GM12878 (cell line): ENCODE data around the gene MAOA. TPM values are rescaled to one million over a fixed set of nuclear protein-coding genes. Genes with fewer than 3 reads are reported as not detected.

Experiments used
- ATAC-seq: fragments of 200-7000 bp; cut with Tn5 transposase; 3 replicates; pipeline ENCODE4 v1.9.1; 2020; ENCODE audit warnings: mild to moderate bottlenecking, moderate library complexity
- BruUV-seq: library from RNA; stranded (reverse); fragments of 400-500 nt; replicated peaks from 2 replicates; lab custom pipeline; 2021; lab: Mats Ljungman, UMichigan
- CTCF ChIA-PET: fragments of 300-600 bp; sonication (Branson Sonifier 250); formaldehyde crosslinking; extraction: SDS; loops from one replicate; lab custom pipeline; 2021; ENCODE audit warnings: inconsistent platforms; lab: Yijun Ruan, JAX
- POLR2A ChIA-PET: fragments of 350-600 bp; formaldehyde crosslinking; extraction: SDS; loops from one replicate; lab custom pipeline; 2021; ENCODE audit warnings: inconsistent platforms; lab: Charles Lee
- RAD21 ChIA-PET: fragments of 300-600 bp; sonication (Branson Sonifier 250); formaldehyde crosslinking; loops from one replicate; lab custom pipeline; 2023; ENCODE audit warnings: antibody characterized with exemption; ENCODE audit not compliant: unreplicated experiment; lab: Charles Lee
- SMC1A ChIA-PET: fragments of 300-600 bp; sonication (Branson Sonifier 250); formaldehyde crosslinking; loops from one replicate; lab custom pipeline; 2023; ENCODE audit not compliant: unreplicated experiment, uncharacterized antibody; lab: Charles Lee
- DNase-seq: peaks from one replicate; pipeline ENCODE4 v3.0.0-alpha.2; 2011; ENCODE audit warnings: low read depth, low spot score
- FAIRE-seq: peaks from 3 replicates; lab custom pipeline; 2011; peaks lifted over from hg19 to GRCh38; lab: Jason Lieb, UNC
- H2AFZ ChIP-seq: 2 replicates; pipeline ENCODE4 v1.6.0; 2011; ENCODE audit warnings: low read depth, low read length, control low read depth; ENCODE audit not compliant: control insufficient read depth
- H3K27ac ChIP-seq: 2 replicates; pipeline ENCODE4 v1.5.1; 2011; ENCODE audit warnings: control low read depth; ENCODE audit not compliant: control insufficient read depth, insufficient read depth
- H3K27me3 ChIP-seq, 2 experiments: replicated peaks in 1 of 2; 2 replicates each; pipeline versions ENCODE4 v1.6.0 to v1.6.1; 2011; ENCODE audit warnings: low read length in 1 of 2; ENCODE audit not compliant: control insufficient read depth in 2 of 2, insufficient read depth in 2 of 2
- H3K36me3 ChIP-seq, 2 experiments: 2 replicates each; pipeline ENCODE4 v1.5.1; 2011; ENCODE audit warnings: low read length in 1 of 2; ENCODE audit not compliant: control insufficient read depth in 2 of 2, insufficient read depth in 2 of 2
- H3K4me1 ChIP-seq: 2 replicates; pipeline ENCODE4 v1.6.1; 2011; ENCODE audit warnings: mild to moderate bottlenecking, low read length, moderate library complexity, mixed read lengths; ENCODE audit not compliant: control insufficient read depth, insufficient read depth
- H3K4me2 ChIP-seq: 2 replicates; pipeline ENCODE4 v1.6.0; 2011; ENCODE audit warnings: control low read depth; ENCODE audit not compliant: control insufficient read depth, insufficient read depth
- H3K4me3 ChIP-seq: fragments of 200-600 bp; sonication (generic); 2 replicates; pipeline ENCODE4 v1.5.1; 2016
- H3K79me2 ChIP-seq: 2 replicates; pipeline ENCODE4 v1.6.0; 2011; ENCODE audit warnings: low read length; ENCODE audit not compliant: control insufficient read depth, insufficient read depth
- H3K9ac ChIP-seq: 2 replicates; pipeline ENCODE4 v1.8.0; 2011; ENCODE audit warnings: low read length, control low read depth, mixed read lengths; ENCODE audit not compliant: control insufficient read depth, insufficient read depth
- H3K9me3 ChIP-seq: replicated peaks from 3 replicates; pipeline ENCODE4 v1.5.1; 2011; ENCODE audit warnings: mild to moderate bottlenecking, low read length; ENCODE audit not compliant: control insufficient read depth, insufficient read depth
- H4K20me1 ChIP-seq: 2 replicates; pipeline ENCODE4 v1.6.0; 2011; ENCODE audit not compliant: control insufficient read depth, insufficient read depth
- E4F1 ChIP-seq: fragments of 450-650 bp; IDR thresholded peaks from 2 replicates; pipeline ENCODE4 v1.6.1; 2018; ENCODE audit warnings: borderline replicate concordance, mild to moderate bottlenecking; ENCODE audit not compliant: partially characterized antibody
- FOXK2 ChIP-seq: fragments of 450-650 bp; IDR thresholded peaks from 2 replicates; pipeline ENCODE4 v1.6.1; 2017; ENCODE audit warnings: mild to moderate bottlenecking, moderate library complexity
- PBX3 ChIP-seq: IDR thresholded peaks from 2 replicates; pipeline ENCODE4 v1.6.1; 2011; ENCODE audit warnings: mild to moderate bottlenecking, low read depth, low read length, moderate library complexity; ENCODE audit not compliant: insufficient replicate concordance
- in situ Hi-C: fragments of 300-500 bp; cut with MboI; formaldehyde crosslinking; loops from 9 replicates; pipeline ENCODE4 v1.14.3; 2018; ENCODE audit warnings: mixed read lengths
- intact Hi-C: fragments of 100-400 bp; cut with micrococcal nuclease; formaldehyde crosslinking; loops from one replicate; pipeline ENCODE4 v1.14.2; 2022; ENCODE audit not compliant: unreplicated experiment
- polyA plus RNA-seq, 11 experiments: library from polyadenylated mRNA; depleted of rRNA in 4 of 11; unstranded in 6 of 11; stranded (reverse) in 5 of 11; fragments of >200 nt; fragmentation: Nextera tagmentation in 4 of 11; fragmentation: Illumina TruSeq in 1 of 11; extraction: Ambion mirVana in 4 of 11; extraction: Trizol in 1 of 11; gene quantifications; 1 replicate in 1 of 11; 2 replicates in 10 of 11; pipeline versions ENCODE4 v1.2.1 to v1.2.3, GENCODE V29; 2011 to 2016; ENCODE audit warnings: inconsistent platforms in 2 of 11, missing spikeins in 2 of 11, low read depth in 1 of 11
- total RNA-seq, 4 experiments: library from RNA; depleted of rRNA in 3 of 4; stranded (reverse); fragments of >200 nt in 3 of 4; fragmentation: Illumina TruSeq in 1 of 4; extraction: Trizol in 1 of 4; gene quantifications; 2 replicates each; pipeline versions ENCODE4 v1.2.1 to v1.2.3, GENCODE V29; 2013 to 2021
- TF ChIP-seq, protein P1 (sequence below): fragments of 450-650 bp; formaldehyde crosslinking; IDR thresholded peaks from 2 replicates; pipeline ENCODE4 v1.4.0; 2020; ENCODE audit warnings: mild to moderate bottlenecking, moderate library complexity

Gene MAOA
- total and polyA plus RNA-seq, 10 of the 15 experiments (the other 5 are each of a cell fraction or from before 2014, with no cell fraction given) = 0.02 to 0.51 (median 0.08) TPM; not detected in 7

GRCh38 chrX:43682726-43683125 is 26.6 kb downstream of the MAOA start:
- no peak overlapping the region for H3K4me3 ChIP-seq
- H3K36me3 ChIP-seq = no peaks in the 10 kb centered on the region
- H3K4me1 ChIP-seq = no peaks in the 10 kb centered on the region
- in situ Hi-C loops (no loop called here), intact Hi-C loops (no loop called here)
- TF ChIP-seq, protein P1, sequence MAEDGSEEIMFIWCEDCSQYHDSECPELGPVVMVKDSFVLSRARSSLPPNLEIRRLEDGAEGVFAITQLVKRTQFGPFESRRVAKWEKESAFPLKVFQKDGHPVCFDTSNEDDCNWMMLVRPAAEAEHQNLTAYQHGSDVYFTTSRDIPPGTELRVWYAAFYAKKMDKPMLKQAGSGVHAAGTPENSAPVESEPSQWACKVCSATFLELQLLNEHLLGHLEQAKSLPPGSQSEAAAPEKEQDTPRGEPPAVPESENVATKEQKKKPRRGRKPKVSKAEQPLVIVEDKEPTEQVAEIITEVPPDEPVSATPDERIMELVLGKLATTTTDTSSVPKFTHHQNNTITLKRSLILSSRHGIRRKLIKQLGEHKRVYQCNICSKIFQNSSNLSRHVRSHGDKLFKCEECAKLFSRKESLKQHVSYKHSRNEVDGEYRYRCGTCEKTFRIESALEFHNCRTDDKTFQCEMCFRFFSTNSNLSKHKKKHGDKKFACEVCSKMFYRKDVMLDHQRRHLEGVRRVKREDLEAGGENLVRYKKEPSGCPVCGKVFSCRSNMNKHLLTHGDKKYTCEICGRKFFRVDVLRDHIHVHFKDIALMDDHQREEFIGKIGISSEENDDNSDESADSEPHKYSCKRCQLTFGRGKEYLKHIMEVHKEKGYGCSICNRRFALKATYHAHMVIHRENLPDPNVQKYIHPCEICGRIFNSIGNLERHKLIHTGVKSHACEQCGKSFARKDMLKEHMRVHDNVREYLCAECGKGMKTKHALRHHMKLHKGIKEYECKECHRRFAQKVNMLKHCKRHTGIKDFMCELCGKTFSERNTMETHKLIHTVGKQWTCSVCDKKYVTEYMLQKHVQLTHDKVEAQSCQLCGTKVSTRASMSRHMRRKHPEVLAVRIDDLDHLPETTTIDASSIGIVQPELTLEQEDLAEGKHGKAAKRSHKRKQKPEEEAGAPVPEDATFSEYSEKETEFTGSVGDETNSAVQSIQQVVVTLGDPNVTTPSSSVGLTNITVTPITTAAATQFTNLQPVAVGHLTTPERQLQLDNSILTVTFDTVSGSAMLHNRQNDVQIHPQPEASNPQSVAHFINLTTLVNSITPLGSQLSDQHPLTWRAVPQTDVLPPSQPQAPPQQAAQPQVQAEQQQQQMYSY (CRISPR knock-in tag) = no peak
- TF ChIP-seq PBX3 = no peak
- TF ChIP-seq FOXK2 = no peak
- no peak for TF ChIP-seq E4F1
- no peaks in the 10 kb centered on the region for H3K27me3 ChIP-seq
- no peaks in the 10 kb centered on the region for H4K20me1 ChIP-seq
- DNase-seq = no peak
- POLR2A ChIA-PET = no interaction called here
- CTCF ChIA-PET = no interaction called here
- SMC1A ChIA-PET = no interaction called here
- no peak for ATAC-seq
- H2AFZ ChIP-seq = no peak overlapping the region
- FAIRE-seq = no peak
- H3K4me2 ChIP-seq = no peak overlapping the region
- no peak overlapping the region for H3K27ac ChIP-seq
- BruUV-seq = no TSS peak
- H3K79me2 ChIP-seq = no peaks in the 10 kb centered on the region
- no peaks in the 10 kb centered on the region for H3K9me3 ChIP-seq
- RAD21 ChIA-PET = no interaction called here
- no peak overlapping the region for H3K9ac ChIP-seq
